HuH-7 (cell line): ENCODE data around the gene TMBIM1.

Experiments used
- DNase-seq: peaks from one replicate; pipeline ENCODE4 v3.0.0; 2011; ENCODE audit warnings: low spot score

TMBIM1 gene

GRCh38 chr2:218272531-218273212, 19.6 kb downstream of the TMBIM1 start:
- peak; percentile 86 for DNase-seq

- DNase-seq, result no peak
These were observed 20.3 kb downstream of the TMBIM1 start for GRCh38 chr2:218271865-218272530.

GRCh38 chr2:218271487-218271797, 20.9 kb downstream of the TMBIM1 start:
- no peak for DNase-seq

GRCh38 chr2:218270721-218271486, 21.4 kb downstream of the TMBIM1 start:
- no peak for DNase-seq

- DNase-seq, result peak; percentile 97
These were observed 22.2 kb downstream of the TMBIM1 start, which contains the start of the genes AAMP and PNKD for GRCh38 chr2:218269900-218270720. Gene AAMP, minus strand, starts transcription at chr2:218270137. Its CDS starts 51 bp downstream, at chr2:218270086. Gene PNKD, plus strand, starts transcription at chr2:218270519. Its CDS starts 17 bp downstream, at chr2:218270536.

GRCh38 chr2:218267259-218267658, 25.0 kb downstream of the TMBIM1 start:
- no peak for DNase-seq

- DNase-seq, result no peak
These were observed 25.9 kb downstream of the TMBIM1 start for GRCh38 chr2:218266316-218266979.

- DNase-seq, result no peak
These were observed 26.7 kb downstream of the TMBIM1 start for GRCh38 chr2:218265626-218266025.

GRCh38 chr2:218264773-218265561, 27.3 kb downstream of the TMBIM1 start:
- DNase-seq, result peak; percentile 74

- DNase-seq, result no peak
These were observed 28.3 kb downstream of the TMBIM1 start for GRCh38 chr2:218263817-218264641.

GRCh38 chr2:218262631-218263586, 29.4 kb downstream of the TMBIM1 start:
- DNase-seq, result no peak

- DNase-seq, result no peak
These were observed 30.1 kb downstream of the TMBIM1 start for GRCh38 chr2:218262237-218262600.

GRCh38 chr2:218261423-218262236, 30.7 kb downstream of the TMBIM1 start:
- no peak for DNase-seq

- no peak for DNase-seq
These were observed 31.4 kb downstream of the TMBIM1 start, which contains the start of gene GPBAR1 for GRCh38 chr2:218260742-218261422. Gene GPBAR1, plus strand, starts transcription at chr2:218261015. Its CDS starts 1,710 bp downstream, at chr2:218262725.

GRCh38 chr2:218260166-218260565, 32.1 kb downstream of the TMBIM1 start:
- no peak for DNase-seq

GRCh38 chr2:218259099-218259961, 33.0 kb downstream of the TMBIM1 start:
- no peak for DNase-seq
